ENCODE data around the gene DNAAF3.

The DNAAF3 gene

DNA sequence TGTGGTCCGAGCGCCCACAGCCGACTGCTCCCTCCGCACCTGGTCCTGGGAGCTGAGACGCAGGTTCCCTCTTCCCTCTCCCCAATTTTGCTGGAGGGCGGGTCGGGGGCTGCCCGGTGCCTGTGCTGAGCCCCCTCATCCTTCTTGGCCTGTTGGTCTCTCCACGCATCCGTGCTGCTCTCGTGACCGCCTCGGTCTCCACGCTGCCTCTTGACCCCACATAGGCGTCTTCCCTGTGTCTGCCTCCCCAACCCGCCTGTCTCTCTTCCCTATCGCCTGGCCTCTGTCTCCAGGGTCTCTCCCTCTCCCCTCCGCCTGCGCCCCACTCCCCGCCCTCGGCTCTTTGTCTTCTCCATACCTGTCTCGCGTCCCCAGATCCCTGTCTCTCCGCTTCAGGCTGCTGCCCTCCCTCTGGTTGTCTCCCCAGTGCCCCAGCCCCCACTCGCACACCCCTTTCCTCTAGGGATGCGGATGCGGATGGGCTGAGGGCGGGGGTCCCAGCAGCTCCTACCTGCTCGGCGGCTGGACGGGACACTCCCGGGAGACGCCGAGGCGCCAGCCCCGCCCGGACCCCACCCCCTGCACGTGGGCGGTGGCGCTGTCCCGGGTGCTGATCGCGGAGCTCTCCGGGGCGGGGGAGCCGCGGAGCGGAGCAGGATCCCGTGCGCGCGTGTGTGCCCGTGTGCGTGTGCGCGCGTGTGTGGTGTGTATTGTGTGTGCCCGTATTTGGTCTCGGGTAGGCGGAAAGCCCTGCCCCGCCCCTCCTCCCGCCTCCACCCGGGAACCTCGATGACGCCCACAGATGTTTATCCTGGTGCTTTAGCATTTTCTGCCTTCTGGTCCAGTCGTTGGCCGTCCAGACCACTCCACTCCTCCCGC, 13.4 kb upstream of the DNAAF3 start, which contains the start of gene SYT5:
TSS of gene SYT5 (minus strand) at position 684 of the 879 bp plus-strand sequence. CDS start 1,248 bp downstream, outside the sequence.
- Histone ChIP-seq H3K4me3 (peak within 1 kb of the TSS; percentile 67), H3K36me3 (ENCODE audit: insufficient read depth, low read length) (no peaks in the 10 kb centered on the region), H3K27ac (no peak within 1 kb of the TSS), H3K9me3 (ENCODE audit: low read depth, low read length) (no peaks in the 10 kb centered on the region), H3K9ac (ENCODE audit: insufficient read length) (no peak within 1 kb of the TSS)
- no peak for DNase-seq (ENCODE audit: low read depth, low spot score)
- TF ChIP-seq EZH2 (IDR thresholded peaks at IDR 0.05) (no peak), FOXP2 (optimal IDR thresholded peaks at IDR 0.05; ENCODE audit: control extremely low read depth, extremely low read length, insufficient read depth) (peak; percentile 46), POLR2AphosphoS5 (IDR thresholded peaks at IDR 0.05; ENCODE audit: borderline replicate concordance, low read depth, low read length) (no peak)

- Histone ChIP-seq H3K27ac (no peak overlapping the region), H3K4me3 (peak overlapping the region; percentile 67), H3K36me3 (ENCODE audit: insufficient read depth, low read length) (no peaks in the 10 kb centered on the region), H3K9ac (ENCODE audit: insufficient read length) (no peak overlapping the region), H3K9me3 (ENCODE audit: low read depth, low read length) (no peaks in the 10 kb centered on the region)
- TF ChIP-seq EZH2 (IDR thresholded peaks at IDR 0.05): no peak
- no peak for TF ChIP-seq POLR2AphosphoS5 (IDR thresholded peaks at IDR 0.05; ENCODE audit: borderline replicate concordance, low read depth, low read length)
- TF ChIP-seq FOXP2 (optimal IDR thresholded peaks at IDR 0.05; ENCODE audit: control extremely low read depth, extremely low read length, insufficient read depth): no peak
- DNase-seq (ENCODE audit: low read depth, low spot score): no peak
Measured at GRCh38 chr19:55178781-55179599, 12.6 kb upstream of the DNAAF3 start.

DNA sequence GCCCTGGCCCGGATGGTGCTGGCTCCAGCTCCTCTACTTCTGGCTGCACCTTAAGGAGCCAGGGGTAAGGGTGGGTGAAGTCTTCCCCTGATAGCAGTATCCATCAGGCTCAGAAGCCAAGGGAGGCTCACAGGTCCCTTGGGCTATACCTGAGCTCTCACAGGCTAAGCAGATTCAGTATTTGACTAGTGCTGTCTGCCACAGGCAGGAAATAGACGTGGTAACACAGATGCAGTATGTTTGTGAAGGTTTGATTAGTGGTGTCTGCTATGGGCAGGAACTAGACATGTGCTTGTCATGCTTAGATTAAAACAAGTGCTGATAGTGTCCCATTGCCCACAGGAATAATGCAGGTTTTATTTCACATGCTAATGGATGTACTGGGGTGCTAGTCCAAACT, 9.7 kb upstream of the DNAAF3 start:
- no peak for TF ChIP-seq EZH2 (IDR thresholded peaks at IDR 0.05)
- TF ChIP-seq FOXP2 (optimal IDR thresholded peaks at IDR 0.05; ENCODE audit: control extremely low read depth, extremely low read length, insufficient read depth): no peak
- TF ChIP-seq POLR2AphosphoS5 (IDR thresholded peaks at IDR 0.05; ENCODE audit: borderline replicate concordance, low read depth, low read length): no peak
- Histone ChIP-seq H3K27ac (no peak overlapping the region), H3K9me3 (ENCODE audit: low read depth, low read length) (no peaks in the 10 kb centered on the region), H3K36me3 (ENCODE audit: insufficient read depth, low read length) (no peaks in the 10 kb centered on the region), H3K4me3 (no peak overlapping the region), H3K9ac (ENCODE audit: insufficient read length) (no peak overlapping the region)
- DNase-seq (ENCODE audit: low read depth, low spot score): no peak

GRCh38 chr19:55175117-55175867, 8.9 kb upstream of the DNAAF3 start:
- Histone ChIP-seq H3K36me3 (ENCODE audit: insufficient read depth, low read length) (no peaks in the 10 kb centered on the region), H3K9me3 (ENCODE audit: low read depth, low read length) (no peaks in the 10 kb centered on the region), H3K27ac (no peak overlapping the region; the same call in 1 of the 2 replicates), H3K9ac (ENCODE audit: insufficient read length) (no peak overlapping the region), H3K4me3 (no peak overlapping the region)
- TF ChIP-seq FOXP2 (optimal IDR thresholded peaks at IDR 0.05; ENCODE audit: control extremely low read depth, extremely low read length, insufficient read depth) (no peak), EZH2 (IDR thresholded peaks at IDR 0.05) (no peak), POLR2AphosphoS5 (IDR thresholded peaks at IDR 0.05; ENCODE audit: borderline replicate concordance, low read depth, low read length) (no peak)
- DNase-seq (ENCODE audit: low read depth, low spot score): no peak

DNA sequence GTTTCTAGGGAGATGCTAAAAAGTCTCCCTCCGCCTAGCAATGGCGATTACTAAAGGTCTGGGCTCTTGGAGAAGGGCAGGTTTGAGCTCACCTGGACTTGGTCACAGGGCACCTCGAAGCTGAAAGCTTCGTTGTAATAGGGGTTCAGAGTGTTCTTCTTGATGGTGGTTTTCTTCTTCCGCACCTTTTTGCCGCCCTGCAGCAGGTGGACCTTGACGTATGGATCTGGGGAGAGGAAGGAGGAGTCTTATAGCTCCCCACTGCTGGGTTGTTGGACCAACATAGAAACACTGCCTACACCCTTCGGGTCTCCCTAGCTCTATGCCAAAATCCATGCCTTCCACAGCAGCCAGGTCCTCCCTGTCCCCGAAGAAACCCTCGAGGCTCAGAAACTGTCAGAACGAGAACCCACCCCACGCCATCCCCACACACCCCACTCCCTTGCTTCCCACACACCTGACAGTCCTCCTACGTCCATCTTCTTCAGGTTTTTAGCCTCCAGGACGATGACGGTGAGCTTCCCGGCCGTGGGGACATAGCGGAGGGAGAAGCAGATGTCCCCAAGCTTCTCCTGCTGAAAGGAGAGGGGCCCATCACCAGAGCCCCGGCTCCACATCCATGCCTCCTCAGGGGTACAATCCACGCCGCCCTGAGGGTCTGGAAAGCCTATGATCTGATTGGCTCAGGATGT, 8.2 kb upstream of the DNAAF3 start:
- Histone ChIP-seq H3K9me3 (ENCODE audit: low read depth, low read length) (no peaks in the 10 kb centered on the region), H3K36me3 (ENCODE audit: insufficient read depth, low read length) (no peaks in the 10 kb centered on the region), H3K4me3 (peak overlapping the region; percentile 73), H3K9ac (ENCODE audit: insufficient read length) (no peak overlapping the region), H3K27ac (peak overlapping the region; percentile 95)
- DNase-seq (ENCODE audit: low read depth, low spot score): no peak
- TF ChIP-seq FOXP2 (optimal IDR thresholded peaks at IDR 0.05; ENCODE audit: control extremely low read depth, extremely low read length, insufficient read depth): no peak
- no peak for TF ChIP-seq POLR2AphosphoS5 (IDR thresholded peaks at IDR 0.05; ENCODE audit: borderline replicate concordance, low read depth, low read length)
- TF ChIP-seq EZH2 (IDR thresholded peaks at IDR 0.05): no peak

DNA sequence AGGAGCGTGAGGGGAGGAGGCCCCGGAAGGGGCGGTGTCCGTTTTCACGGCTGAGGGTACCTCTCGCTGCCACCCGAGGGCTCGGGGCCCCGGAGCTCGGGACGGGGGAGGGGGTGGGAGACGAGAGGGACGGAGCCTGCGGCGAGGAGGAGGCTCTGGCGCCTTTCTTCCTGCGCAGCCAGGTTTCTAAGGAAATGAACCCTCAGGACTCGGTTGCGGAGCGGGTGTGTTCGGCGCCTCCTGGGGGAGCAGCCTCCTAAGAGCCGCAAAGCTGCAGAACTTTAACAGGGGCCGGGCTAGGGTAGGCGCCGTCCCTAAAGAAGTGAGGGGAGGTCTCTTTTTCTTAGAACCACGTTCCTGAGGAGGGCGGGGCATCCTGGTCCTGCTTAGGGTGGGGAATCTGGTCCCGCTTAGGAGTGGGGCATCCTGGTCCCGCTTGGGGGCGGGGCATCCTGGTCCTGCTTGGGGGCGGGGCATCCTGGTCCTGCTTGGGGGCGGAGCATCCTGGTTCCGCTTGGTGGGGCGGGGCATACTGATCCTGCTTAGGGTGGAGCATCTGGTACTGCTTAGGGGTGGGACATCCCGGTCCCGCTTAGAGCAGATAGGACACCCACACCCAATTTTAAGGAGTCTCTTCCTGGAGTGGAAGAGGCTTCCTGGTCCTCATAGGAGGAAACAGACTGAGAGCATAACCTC, 7.4 kb upstream of the DNAAF3 start:
- Histone ChIP-seq H3K4me3 (peak overlapping the region; percentile 73), H3K9ac (ENCODE audit: insufficient read length) (peak overlapping the region; percentile 61), H3K9me3 (ENCODE audit: low read depth, low read length) (no peaks in the 10 kb centered on the region), H3K36me3 (ENCODE audit: insufficient read depth, low read length) (no peaks in the 10 kb centered on the region), H3K27ac (peak overlapping the region; percentile 95)
- TF ChIP-seq FOXP2 (optimal IDR thresholded peaks at IDR 0.05; ENCODE audit: control extremely low read depth, extremely low read length, insufficient read depth) (no peak), POLR2AphosphoS5 (IDR thresholded peaks at IDR 0.05; ENCODE audit: borderline replicate concordance, low read depth, low read length) (peak; percentile 78), EZH2 (IDR thresholded peaks at IDR 0.05) (no peak)
- peak; percentile 93 for DNase-seq (ENCODE audit: low read depth, low spot score)

DNA sequence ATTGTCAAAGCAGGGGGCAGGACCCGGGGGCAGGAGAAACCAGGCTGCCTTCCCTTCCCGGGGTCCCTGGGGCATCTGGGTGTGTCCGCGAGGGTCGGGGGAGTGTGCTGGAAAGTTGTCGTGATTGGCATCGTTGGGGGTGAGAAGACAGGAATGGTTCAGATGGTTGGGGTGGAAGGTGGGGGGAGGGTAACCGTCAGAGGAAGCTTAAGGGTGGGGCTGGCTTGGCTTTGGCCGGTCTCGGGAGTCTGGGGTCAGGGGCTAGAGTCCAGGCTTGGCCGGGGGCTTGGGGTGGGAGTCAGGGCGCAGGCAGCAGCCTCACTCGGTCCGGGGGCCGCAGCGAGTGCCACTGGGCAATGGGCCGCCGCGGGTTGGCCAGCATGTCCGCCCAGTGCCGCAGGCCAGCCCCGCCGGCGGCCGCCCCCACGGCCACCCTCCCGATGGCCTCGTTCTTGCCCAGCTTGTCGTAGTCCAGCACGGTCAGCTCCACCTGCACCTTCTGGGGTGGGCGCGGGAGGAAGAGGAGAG, 6.8 kb upstream of the DNAAF3 start:
- peak overlapping the region; percentile 61 for H3K9ac ChIP-seq (ENCODE audit: insufficient read length)
- H3K9me3 ChIP-seq (ENCODE audit: low read depth, low read length): no peaks in the 10 kb centered on the region
- TF ChIP-seq EZH2 (IDR thresholded peaks at IDR 0.05) (no peak), POLR2AphosphoS5 (IDR thresholded peaks at IDR 0.05; ENCODE audit: borderline replicate concordance, low read depth, low read length) (peak; percentile 3; the same call in 1 of the 2 replicates), FOXP2 (optimal IDR thresholded peaks at IDR 0.05; ENCODE audit: control extremely low read depth, extremely low read length, insufficient read depth) (no peak)
- H3K36me3 ChIP-seq (ENCODE audit: insufficient read depth, low read length): no peaks in the 10 kb centered on the region
- peak overlapping the region; percentile 73 for H3K4me3 ChIP-seq
- DNase-seq (ENCODE audit: low read depth, low spot score): no peak
- peak overlapping the region; percentile 95 for H3K27ac ChIP-seq

Measured in SK-N-MC (cell line).